NCI-H1417 (cell line): ENCODE data around the gene PPP2R1B.
A peak's percentile ranks its signal among the peaks of the same experiment; 100 is the strongest.
"Not testable (repeated sequence)": the region's sequence is repeated elsewhere in the genome, so short reads cannot be mapped to it uniquely, and the experiment has no call there.

Experiments
- DNase-seq, 3 experiments: peaks; one replicate each; lab custom pipeline; 2025; lab: John Stamatoyannopoulos, UW

Gene PPP2R1B

GRCh38 chr11:111782109-111782741 lies 16.0 kb upstream of the PPP2R1B start:
- DNase-seq: no peak

GRCh38 chr11:111779118-111779517 lies 12.9 kb upstream of the PPP2R1B start:
- DNase-seq: no peak

DNA sequence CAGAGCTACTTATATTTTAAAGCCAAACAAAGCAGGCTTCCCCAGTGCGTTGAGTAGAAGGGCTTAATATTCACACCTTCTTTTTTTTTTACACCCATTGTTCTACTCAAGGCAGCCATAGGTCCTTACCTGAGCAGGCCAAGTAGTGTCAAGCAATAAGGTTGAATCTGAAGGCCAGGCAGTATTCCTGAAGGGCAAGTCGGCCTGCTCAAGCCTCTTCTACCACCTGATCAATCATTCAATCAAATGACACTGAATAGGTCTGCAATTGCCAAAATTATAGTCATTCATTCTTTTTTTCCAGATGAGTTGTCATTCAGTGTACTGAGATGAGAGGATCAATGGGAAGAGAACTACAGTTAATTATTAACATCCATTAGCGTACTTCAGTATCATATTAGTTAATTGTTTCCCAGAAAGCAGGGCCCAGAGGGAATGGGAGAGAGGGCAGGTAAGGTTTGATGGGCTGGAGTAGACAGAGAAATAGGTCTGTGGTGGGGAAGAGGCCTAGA lies 11.9 kb upstream of the PPP2R1B start:
- DNase-seq: no peak

DNA sequence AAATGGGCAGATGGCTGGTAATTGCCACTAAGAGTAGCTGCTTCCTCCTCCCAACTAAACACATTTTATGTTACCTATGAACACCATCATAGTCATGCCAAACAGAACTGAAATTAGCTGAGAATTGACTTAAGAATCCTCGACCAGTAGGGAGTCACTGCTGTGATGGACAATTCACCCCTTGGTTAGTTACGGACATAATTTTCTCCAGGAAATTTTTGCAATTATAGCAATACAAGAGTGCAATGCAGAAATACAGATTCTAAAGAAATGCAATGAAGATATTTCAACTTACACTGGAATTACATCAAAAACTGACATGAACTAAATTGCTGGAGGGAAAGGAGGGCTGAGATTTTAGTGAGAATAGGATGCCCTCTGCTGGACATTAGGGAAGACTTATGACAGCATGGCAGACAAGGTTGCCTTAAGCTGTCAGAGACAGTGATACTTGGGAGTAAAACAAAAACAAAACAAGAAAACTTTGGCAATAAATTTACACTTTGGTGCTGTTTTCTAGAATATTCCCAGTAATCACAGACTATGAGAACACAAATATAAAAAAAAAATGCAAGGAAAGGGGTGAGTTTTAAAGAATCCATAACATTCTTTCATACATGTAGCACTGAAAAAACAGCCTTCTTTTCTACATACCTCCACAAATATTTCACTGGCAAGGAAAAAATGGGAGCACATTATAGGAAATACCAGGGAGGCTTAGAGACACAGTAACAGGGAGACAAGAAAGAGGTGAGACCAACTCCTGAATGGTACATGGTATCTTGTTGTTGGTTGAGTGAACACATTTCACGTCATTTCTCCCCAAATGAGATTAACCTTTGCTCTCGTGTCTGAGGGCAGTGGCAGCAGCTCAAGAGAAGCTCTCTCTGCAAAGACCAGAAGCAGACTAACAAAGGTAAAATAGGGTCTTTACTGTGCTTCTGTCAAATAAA lies 11.2 kb upstream of the PPP2R1B start:
- peak; percentile 44 to 86 (median 60) for DNase-seq

DNA sequence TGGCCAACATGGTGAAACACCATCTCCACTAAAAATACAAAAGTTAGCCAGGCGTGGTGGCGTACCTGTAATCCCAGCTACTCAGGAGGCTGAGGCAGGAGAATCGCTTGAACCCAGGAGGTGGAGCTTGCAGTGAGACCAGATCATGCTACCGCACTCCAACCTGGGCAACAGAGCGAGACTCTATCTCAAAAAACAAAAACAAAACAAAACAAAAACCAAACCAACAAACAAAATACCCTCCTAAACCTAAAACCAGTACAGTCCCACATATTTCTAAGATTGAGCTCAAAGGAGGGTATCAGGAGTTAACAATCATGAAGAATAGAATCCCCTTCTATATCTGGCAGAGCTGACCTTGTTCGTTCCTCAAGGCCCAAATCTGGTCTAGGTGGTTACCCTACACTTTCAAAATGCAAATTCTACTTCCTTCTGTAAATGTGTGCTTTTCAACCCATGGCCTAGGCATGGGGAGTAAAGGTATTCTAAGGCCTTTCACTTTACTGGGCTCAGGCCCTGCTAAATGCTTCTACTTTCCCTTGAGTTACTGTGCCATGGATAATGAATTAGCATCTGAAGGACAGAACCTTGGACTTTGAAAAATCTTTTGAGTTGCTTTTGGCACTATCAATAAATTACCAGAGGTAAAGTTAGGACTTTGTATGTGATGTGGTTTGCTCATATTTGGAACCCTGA lies 10.4 kb upstream of the PPP2R1B start:
- no peak for DNase-seq

- no peak for DNase-seq
These were observed 8.9 kb upstream of the PPP2R1B start for GRCh38 chr11:111774955-111775710.

DNA sequence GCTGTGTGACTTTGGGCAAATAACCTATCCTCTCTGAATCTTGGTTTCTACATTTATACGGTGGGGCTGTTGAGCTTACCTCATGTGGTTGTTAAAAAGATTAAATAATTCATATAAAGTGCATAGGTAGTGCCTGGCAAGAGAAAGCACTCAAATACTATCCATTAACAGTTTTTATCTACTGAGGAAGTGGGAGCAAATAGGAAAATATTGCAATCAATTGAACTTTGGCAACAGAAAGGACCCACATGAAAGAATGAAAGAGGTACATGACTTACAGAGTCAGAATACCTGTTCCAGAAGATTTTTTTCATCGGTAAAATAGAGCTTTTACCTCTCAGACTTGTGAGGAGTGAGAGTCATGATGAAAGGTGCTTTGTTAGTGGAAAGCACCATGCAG lies 6.3 kb upstream of the PPP2R1B start:
- DNase-seq: no peak

GRCh38 chr11:111771205-111771604 lies 5.0 kb upstream of the PPP2R1B start:
- not testable (repeated sequence) for DNase-seq

DNA sequence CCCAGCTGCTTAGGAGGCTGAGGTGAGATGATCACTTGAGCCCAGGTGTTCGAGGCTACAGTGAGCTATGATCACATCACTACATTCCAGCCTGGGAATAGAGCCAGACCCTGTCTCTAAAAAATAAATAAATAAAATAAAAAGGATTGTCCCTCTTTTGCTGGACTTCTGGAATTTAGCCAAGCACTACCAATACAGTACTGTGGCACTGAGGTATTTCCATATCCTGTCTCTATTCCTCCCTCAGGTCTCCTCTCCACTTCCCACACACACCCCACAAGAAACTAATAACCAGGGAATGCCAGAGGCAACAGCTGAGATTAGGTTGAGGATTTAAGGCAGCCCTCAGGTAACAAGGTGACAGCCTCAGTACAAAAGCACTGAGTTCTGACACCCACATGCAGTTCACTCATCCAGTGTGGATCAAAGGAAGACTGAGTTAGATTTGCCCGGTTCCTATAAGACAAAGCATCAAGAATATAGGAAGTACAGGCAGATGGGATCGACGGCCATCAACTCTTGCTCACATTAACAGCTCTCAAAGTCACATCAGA lies 4.5 kb upstream of the PPP2R1B start:
- DNase-seq: no peak

DNA sequence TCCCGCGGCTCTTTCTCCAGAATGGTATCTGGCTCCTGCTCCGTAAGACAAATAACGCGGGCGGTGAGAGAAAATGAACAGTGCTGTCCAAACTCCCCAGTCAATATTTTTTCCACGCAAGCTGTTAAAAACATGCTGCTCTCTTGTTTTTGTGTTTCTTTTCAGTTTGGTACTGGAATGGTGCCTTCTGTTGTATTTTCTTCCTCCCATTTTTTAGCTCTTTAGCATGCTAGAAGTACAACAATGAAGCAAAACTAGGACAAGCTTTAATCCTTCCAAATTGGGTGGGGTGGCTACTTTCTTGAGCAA lies 599 bp upstream of the PPP2R1B start:
- DNase-seq: no peak

DNA sequence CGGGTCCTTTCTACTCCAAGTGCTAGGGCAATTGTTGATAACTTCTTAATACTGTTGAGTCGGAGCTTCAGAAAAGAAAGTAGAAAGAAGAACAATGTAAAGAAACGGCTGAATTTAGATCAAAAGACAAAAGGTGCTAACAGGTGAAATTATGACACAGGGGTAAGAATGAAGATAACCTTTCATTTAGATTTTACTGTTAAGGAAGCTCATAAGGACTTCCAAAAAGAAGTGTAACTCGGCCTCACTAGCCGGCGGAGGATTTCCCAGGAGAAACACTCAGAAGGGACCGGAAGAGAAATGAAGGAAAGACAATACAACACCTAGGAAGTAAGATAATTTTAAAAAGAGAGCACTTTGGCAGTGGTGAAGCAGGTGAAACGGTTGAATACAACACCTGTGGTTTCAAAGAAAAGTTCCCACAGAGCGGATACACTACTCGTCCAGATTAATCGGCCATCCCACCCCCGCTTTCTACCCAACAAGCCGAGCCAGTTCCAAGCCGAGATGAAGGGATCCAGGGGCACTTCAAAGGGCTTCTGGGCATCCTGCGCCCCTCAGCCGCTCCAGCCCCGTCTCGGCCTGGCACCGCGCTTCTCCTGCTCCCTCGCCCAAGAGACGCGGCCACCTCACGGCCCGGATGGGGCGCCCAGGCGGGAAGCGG lies 737 bp downstream of the PPP2R1B start:
- peak in 1 of 3 experiments; percentile 42 for DNase-seq

DNA sequence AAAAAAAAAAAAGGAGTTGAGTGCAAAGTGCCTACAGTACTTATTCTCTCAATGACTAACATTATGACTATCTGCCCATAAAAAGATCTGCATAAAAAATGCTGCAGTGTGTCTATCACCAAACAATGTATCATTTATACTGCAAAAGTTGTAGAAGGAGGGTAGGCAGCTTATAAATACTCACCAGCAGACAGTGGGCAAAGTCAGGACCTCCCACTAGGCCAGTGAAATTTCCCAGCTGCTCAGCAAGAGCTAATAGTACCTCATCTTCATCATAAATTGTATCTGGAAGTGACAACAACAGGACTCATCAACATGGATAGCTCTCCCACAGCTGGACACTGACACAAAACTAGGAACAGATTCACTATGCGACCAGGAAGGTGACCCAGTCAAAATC lies 1.6 kb downstream of the PPP2R1B start:
- DNase-seq: no peak

DNA sequence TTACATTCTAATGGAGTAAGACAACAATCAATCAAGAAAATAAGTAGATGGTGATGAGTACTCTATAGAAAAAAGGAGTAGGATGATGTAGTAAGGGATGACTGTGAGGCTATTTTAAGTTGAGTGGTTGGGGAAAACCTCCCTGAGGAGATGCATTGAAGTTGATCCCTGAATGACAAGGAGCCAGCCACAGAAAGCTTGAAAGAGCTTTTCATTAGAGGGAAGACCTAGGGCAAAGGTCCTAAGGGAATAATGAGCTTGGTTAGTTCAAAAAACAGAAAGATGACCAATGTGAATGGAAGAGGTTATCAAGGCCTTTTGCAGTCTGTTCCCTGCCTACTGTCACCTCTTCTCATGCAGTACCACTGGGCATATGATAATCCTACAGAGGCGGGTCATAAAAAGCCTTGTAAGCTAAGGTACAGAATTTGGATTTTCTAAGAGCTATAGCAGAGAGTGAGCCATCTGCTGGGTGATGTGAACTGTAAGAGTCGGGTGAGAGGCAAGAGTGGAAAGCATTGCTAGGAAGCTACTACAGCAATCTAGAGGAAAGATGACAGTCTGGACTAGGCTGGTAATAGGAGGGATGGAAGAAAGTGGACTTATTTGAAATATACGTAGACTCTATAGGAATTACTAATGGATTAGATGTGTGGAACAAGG lies 3.1 kb downstream of the PPP2R1B start:
- DNase-seq: no peak

- no peak for DNase-seq
These were observed 3.7 kb downstream of the PPP2R1B start for GRCh38 chr11:111762526-111762925.

GRCh38 chr11:111761036-111761435 lies 5.2 kb downstream of the PPP2R1B start:
- no peak for DNase-seq

GRCh38 chr11:111759778-111760407 lies 6.3 kb downstream of the PPP2R1B start:
- DNase-seq: no peak

DNA sequence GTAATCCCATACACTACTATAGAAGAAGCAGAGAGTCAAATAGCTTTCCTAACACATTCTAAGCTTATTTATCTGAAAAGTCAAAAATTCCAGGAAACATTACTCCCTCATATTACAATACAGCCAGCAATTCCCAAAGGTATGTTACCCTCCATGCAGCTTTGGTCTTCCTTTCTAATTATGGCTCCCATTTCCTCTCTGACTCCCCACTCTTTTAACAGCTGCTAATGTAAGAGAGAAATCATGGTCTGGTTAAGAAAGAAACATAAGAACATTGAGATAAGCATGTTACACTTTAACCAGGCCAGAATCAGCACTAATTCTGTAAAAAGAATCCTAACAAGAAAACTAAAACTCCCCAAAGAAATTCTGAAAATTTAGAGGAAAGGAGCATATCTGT lies 6.8 kb downstream of the PPP2R1B start:
- DNase-seq: no peak

DNA sequence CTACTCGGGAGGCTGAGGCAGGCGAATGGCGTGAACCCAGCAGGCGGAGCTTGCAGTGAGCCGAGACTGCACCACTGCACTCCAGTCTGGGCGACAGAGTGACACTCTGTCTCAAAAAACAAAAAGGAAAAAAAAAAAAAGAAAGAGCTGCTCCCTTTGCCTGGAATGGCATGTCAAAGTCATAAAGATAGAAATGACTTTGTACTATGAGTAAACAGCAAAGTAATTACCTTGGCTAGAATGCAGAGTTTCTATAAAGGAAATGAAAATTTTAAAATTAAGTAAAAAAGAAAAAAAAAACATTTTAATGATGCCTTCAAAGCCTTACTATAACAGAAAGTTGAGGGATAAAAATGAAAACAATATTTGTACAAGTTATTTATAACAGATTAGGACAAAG lies 10.1 kb downstream of the PPP2R1B start:
- DNase-seq: no peak

GRCh38 chr11:111749646-111750045 lies 16.5 kb downstream of the PPP2R1B start:
- DNase-seq: no peak
